ENCODE data around the gene SENP1.

GRCh38 chr12:48033451-48033850, 72.4 kb downstream of the SENP1 start:
- TF ChIP-seq YY1 (IDR thresholded peaks at IDR 0.05; ENCODE audit: insufficient read depth, insufficient read length) (no peak), ZNF274 (IDR thresholded peaks at IDR 0.05; ENCODE audit: low read depth, low read length) (no peak)

All from NT2/D1 (cell line).